Measurements from ENCODE around the gene KLF6.
A peak's percentile ranks its signal among the peaks of the same experiment; 100 is the strongest.

Gene KLF6

GRCh38 chr10:3782451-3783315 is 2.3 kb downstream of the KLF6 start:
- Histone ChIP-seq H3K36me3 (ENCODE audit: control insufficient read depth, insufficient read depth, low read length) (peaks cover 38% of the 10 kb centered on the region), H3K27ac (ENCODE audit: low read depth, low read length) (peak overlapping the region; percentile 99), H3K9ac (ENCODE audit: low read length) (peak overlapping the region; percentile 83), H3K27me3 (ENCODE audit: control insufficient read depth, insufficient read depth, low read length) (no peaks in the 10 kb centered on the region), H3K4me3 (ENCODE audit: low read length) (peak overlapping the region; percentile 96), H3K4me1 (ENCODE audit: control insufficient read depth, insufficient read depth, low read length) (peaks cover 37% of the 10 kb centered on the region)

- peaks cover 38% of the 10 kb centered on the region for H3K36me3 ChIP-seq (ENCODE audit: control insufficient read depth, insufficient read depth, low read length)
- peak overlapping the region; percentile 2 for H3K9ac ChIP-seq (ENCODE audit: low read length)
- no peaks in the 10 kb centered on the region for H3K27me3 ChIP-seq (ENCODE audit: control insufficient read depth, insufficient read depth, low read length)
- peak overlapping the region; percentile 99 for H3K27ac ChIP-seq (ENCODE audit: low read depth, low read length)
- peak overlapping the region; percentile 96 for H3K4me3 ChIP-seq (ENCODE audit: low read length)
- H3K4me1 ChIP-seq (ENCODE audit: control insufficient read depth, insufficient read depth, low read length): peaks cover 41% of the 10 kb centered on the region
These were observed 2.9 kb downstream of the KLF6 start for GRCh38 chr10:3782146-3782450.

- H3K27ac ChIP-seq (ENCODE audit: low read depth, low read length): peak overlapping the region; percentile 99
- peaks cover 44% of the 10 kb centered on the region for H3K4me1 ChIP-seq (ENCODE audit: control insufficient read depth, insufficient read depth, low read length)
- peaks cover 38% of the 10 kb centered on the region for H3K36me3 ChIP-seq (ENCODE audit: control insufficient read depth, insufficient read depth, low read length)
- peak overlapping the region; percentile 96 for H3K4me3 ChIP-seq (ENCODE audit: low read length)
- H3K9ac ChIP-seq (ENCODE audit: low read length): peak overlapping the region; percentile 39
- H3K27me3 ChIP-seq (ENCODE audit: control insufficient read depth, insufficient read depth, low read length): no peaks in the 10 kb centered on the region
These were observed 3.4 kb downstream of the KLF6 start for GRCh38 chr10:3781468-3782145.

GRCh38 chr10:3780771-3781467 is 4.1 kb downstream of the KLF6 start:
- Histone ChIP-seq H3K36me3 (ENCODE audit: control insufficient read depth, insufficient read depth, low read length) (peaks cover 42% of the 10 kb centered on the region), H3K9ac (ENCODE audit: low read length) (peak overlapping the region; percentile 12), H3K27ac (ENCODE audit: low read depth, low read length) (peak overlapping the region; percentile 99), H3K4me1 (ENCODE audit: control insufficient read depth, insufficient read depth, low read length) (peaks cover 48% of the 10 kb centered on the region), H3K4me3 (ENCODE audit: low read length) (peak overlapping the region; percentile 96), H3K27me3 (ENCODE audit: control insufficient read depth, insufficient read depth, low read length) (no peaks in the 10 kb centered on the region)

DNA sequence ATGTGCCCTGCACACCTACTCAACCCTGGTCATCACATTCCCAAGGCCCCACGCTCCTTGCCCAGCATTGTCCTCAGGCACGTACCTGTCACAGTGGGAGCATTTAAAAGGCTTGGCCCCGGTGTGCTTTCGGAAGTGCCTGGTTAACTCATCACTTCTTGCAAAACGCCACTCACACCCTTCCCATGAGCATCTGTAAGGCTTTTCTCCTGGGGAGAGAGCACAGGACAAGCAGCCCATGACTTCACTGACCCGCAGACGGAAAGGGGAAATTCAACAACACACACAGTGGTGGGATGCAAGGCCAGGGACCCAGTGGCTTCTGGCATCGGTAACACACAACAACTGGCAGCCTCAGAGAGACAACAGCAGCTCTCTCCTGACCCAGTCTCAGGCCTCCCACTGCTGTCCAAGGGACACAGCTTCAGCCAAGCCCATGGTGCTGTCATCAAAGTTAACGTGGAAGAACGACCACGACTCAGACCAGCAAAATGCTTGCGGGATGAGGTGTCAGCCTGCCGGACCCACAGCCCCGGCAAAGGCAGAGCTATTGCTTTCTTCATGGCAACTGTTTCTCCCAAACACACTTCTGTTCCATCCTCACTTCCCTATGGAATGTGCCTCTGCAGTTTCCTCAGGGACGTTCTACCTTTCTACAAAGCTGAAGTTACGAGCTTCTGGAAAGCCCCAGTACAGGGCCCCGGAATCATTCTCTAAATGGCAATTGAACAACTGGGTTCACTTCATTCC is 4.8 kb downstream of the KLF6 start:
- H3K4me1 ChIP-seq (ENCODE audit: control insufficient read depth, insufficient read depth, low read length): peaks cover 52% of the 10 kb centered on the region

DNA sequence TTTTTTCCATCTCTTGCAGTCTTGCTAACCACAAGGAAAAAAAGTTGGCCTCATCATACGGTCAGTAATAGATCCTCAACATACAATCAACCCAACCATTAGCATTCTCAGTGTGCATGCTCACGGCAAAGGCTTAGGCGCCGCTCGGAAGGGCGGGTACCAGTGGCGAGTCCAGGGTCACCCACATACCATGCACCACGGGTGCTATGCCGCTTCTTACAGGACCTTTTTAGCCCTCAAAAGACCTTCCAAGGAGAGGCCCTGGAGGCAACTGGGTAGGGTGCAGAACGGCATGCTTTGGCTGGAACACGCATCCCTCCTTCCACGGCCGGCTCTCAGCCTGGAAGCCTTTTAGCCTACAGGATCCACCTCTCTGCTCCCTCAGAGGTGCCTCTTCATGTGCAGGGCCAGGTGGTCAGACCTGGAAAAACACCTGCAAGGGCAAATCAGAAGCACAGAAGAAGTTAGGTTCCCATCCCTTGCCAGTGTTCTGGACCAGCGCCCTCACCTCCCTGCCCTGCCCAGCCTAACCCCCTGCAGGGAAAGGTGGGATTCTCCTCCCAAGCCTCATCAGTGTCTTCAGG is 5.8 kb downstream of the KLF6 start:
- H3K4me3 ChIP-seq (ENCODE audit: low read length): peak overlapping the region; percentile 42
- H3K27ac ChIP-seq (ENCODE audit: low read depth, low read length): peak overlapping the region; percentile 99
- H3K4me1 ChIP-seq (ENCODE audit: control insufficient read depth, insufficient read depth, low read length): peaks cover 52% of the 10 kb centered on the region
- H3K36me3 ChIP-seq (ENCODE audit: control insufficient read depth, insufficient read depth, low read length): peaks cover 48% of the 10 kb centered on the region
- H3K27me3 ChIP-seq (ENCODE audit: control insufficient read depth, insufficient read depth, low read length): no peaks in the 10 kb centered on the region
- no peak overlapping the region for H3K9ac ChIP-seq (ENCODE audit: low read length)

More for the DNA sequence above, 4.8 kb downstream of the KLF6 start:
- Histone ChIP-seq H3K4me3 (ENCODE audit: low read length) (peak overlapping the region; percentile 96), H3K27ac (ENCODE audit: low read depth, low read length) (peak overlapping the region; percentile 99), H3K9ac (ENCODE audit: low read length) (peak overlapping the region; percentile 21), H3K36me3 (ENCODE audit: control insufficient read depth, insufficient read depth, low read length) (peaks cover 48% of the 10 kb centered on the region), H3K27me3 (ENCODE audit: control insufficient read depth, insufficient read depth, low read length) (no peaks in the 10 kb centered on the region)

DNA sequence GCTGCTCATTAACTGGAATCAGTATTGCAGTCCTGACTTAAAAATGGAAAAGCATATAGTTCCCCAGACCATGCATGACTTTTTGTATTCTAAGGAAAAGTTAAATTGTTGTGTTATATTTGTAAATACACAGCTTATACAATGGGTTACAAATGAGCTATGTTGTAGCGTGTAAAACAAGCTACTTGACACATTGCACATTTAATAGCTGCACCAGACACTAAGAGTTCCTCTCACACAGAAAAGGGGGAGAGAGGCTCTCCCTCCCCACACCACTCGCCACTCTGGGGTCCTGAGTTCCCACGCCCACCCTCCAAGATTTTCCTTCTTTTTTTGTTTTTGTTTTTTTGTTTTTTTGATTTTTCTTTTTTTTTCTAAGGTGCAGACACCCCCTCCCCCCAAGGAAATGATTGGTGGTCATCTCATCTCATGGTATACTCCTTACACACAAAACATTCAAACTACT is 6.3 kb downstream of the KLF6 start:
- Histone ChIP-seq H3K36me3 (ENCODE audit: control insufficient read depth, insufficient read depth, low read length) (peaks cover 48% of the 10 kb centered on the region), H3K4me1 (ENCODE audit: control insufficient read depth, insufficient read depth, low read length) (peaks cover 52% of the 10 kb centered on the region), H3K27me3 (ENCODE audit: control insufficient read depth, insufficient read depth, low read length) (no peaks in the 10 kb centered on the region), H3K27ac (ENCODE audit: low read depth, low read length) (peak overlapping the region; percentile 99), H3K9ac (ENCODE audit: low read length) (no peak overlapping the region), H3K4me3 (ENCODE audit: low read length) (peak overlapping the region; percentile 42)

DNA sequence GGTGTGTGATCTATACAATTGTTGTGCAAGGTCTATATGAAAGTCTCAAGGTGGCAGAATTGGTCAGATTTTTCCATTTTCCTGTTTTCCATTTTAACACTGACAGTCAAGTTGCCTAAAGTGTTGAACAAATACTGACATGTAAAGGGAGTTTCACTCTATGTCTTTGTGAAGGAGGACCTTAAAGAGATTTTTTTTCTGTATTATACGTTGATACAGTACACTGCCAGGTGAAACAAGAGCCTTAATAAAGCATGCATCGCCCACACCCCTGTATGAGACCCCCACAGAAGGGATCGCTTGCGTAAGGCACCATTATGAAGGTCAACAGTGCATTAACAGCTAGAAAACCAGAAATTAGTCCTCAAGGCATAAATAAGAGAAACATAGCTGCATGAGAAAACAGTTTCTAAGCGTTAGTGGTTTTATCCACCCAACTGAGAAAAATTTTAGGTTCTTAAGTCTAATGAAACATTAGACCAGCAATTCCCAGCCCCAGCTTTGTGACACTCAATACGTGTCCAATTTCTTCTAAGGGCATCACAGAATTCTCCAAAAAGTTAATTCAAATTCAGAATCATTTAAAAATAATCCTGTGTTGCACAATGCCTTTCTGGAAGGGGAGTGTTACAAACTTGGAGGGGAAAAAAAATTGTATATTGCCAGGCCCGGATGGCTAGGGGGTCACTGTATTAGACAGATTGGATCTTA is 6.9 kb downstream of the KLF6 start:
- Histone ChIP-seq H3K36me3 (ENCODE audit: control insufficient read depth, insufficient read depth, low read length) (peaks cover 48% of the 10 kb centered on the region), H3K27me3 (ENCODE audit: control insufficient read depth, insufficient read depth, low read length) (no peaks in the 10 kb centered on the region), H3K9ac (ENCODE audit: low read length) (no peak overlapping the region), H3K4me3 (ENCODE audit: low read length) (peak overlapping the region; percentile 8), H3K27ac (ENCODE audit: low read depth, low read length) (peak overlapping the region; percentile 99), H3K4me1 (ENCODE audit: control insufficient read depth, insufficient read depth, low read length) (peaks cover 52% of the 10 kb centered on the region)

DNA sequence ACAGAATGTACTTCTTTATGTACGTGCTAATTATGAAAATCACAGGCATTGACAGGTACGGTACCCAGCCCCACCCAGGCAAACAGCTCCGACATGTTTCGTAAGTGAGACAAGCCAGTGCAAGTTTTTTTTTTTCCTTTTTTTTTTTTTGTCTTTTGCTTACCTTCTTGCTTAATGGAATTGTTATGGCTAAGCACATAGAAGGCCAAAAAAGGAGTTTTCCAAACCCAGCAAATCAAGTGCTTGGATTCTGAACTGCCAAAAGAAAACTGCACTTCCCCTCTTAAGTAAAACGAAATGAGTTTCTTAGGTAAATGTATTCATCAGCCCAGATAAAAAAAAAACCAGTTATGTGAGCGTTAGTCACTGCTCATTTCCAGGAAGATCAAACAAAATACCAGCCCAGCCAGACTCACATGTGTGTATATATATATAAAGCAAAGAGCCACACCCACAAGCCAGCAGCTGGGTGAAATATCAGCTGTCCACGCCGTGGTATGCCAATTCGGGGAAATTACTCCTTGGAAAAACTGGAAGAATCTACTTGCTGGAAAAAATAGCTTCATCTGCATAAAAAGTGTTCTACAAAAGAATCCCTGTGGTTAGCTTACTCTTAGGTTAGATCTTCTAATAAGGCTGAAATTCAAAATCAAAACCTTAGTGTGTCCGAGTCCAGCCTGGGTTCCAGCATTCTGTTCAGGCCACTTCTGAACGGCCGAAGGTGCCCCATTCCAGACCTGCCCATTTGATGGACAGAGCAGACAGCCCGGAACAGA is 8.0 kb downstream of the KLF6 start:
- peaks cover 48% of the 10 kb centered on the region for H3K36me3 ChIP-seq (ENCODE audit: control insufficient read depth, insufficient read depth, low read length)
- H3K9ac ChIP-seq (ENCODE audit: low read length): no peak overlapping the region
- H3K4me3 ChIP-seq (ENCODE audit: low read length): no peak overlapping the region

DNA sequence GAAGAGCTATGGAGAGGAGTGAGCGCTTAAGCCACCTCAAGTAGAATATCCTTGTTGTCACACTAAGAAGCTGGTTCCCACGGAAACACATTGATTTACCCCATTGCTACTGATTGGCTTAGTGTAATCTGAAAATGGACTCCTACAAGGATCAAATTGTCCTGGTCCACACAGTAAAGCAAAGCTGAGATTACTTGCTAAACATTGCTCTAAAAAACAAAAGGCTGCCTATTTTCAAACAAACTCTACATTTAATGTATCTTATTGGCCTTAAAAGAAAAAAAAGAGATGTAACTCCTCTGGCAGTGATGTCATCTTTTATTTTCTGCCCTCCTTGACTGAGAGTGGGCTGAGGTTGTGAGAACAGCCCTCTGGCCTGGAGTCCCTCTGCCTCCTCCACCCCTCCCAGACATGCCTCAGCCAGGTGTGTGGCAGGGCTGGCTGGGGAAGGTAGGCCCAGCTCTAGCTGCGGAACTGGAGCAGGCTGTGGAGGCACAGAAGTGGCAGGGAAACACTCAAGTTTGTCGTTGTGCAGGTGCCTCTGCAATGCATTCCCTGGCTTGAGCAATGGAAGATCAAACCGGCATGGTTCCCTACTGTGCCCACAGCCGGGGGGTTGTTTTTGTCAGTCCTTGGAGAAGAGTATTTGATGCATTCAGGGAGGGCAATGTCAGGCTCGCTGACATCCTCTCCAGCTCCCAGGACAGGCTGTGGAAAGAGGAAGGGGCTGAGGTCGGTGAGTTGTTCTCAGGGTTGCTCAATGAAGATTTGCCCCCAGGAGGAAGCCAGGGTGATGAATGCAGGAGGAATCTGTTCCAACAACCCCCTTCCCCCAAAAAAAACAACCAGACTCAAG is 9.1 kb downstream of the KLF6 start:
- Histone ChIP-seq H3K4me3 (ENCODE audit: low read length) (no peak overlapping the region), H3K27ac (ENCODE audit: low read depth, low read length) (peak overlapping the region; percentile 80), H3K9ac (ENCODE audit: low read length) (no peak overlapping the region), H3K36me3 (ENCODE audit: control insufficient read depth, insufficient read depth, low read length) (peaks cover 40% of the 10 kb centered on the region), H3K4me1 (ENCODE audit: control insufficient read depth, insufficient read depth, low read length) (peaks cover 44% of the 10 kb centered on the region), H3K27me3 (ENCODE audit: control insufficient read depth, insufficient read depth, low read length) (no peaks in the 10 kb centered on the region)

More for the DNA sequence above, 8.0 kb downstream of the KLF6 start:
- H3K27ac ChIP-seq (ENCODE audit: low read depth, low read length): peak overlapping the region; percentile 99
- H3K27me3 ChIP-seq (ENCODE audit: control insufficient read depth, insufficient read depth, low read length): no peaks in the 10 kb centered on the region
- peaks cover 52% of the 10 kb centered on the region for H3K4me1 ChIP-seq (ENCODE audit: control insufficient read depth, insufficient read depth, low read length)

All from rectal smooth muscle tissue (tissue), 1 donor.